GM19351 (cell line): Measurements from ENCODE around the gene MCTP1.

Experiments used
- ATAC-seq: cut with Tn5 transposase; IDR thresholded peaks from one replicate; pipeline ENCODE4 v1.9.1; 2021; ENCODE audit warnings: mild to moderate bottlenecking, moderate library complexity; ENCODE audit not compliant: unreplicated experiment

Gene MCTP1

DNA sequence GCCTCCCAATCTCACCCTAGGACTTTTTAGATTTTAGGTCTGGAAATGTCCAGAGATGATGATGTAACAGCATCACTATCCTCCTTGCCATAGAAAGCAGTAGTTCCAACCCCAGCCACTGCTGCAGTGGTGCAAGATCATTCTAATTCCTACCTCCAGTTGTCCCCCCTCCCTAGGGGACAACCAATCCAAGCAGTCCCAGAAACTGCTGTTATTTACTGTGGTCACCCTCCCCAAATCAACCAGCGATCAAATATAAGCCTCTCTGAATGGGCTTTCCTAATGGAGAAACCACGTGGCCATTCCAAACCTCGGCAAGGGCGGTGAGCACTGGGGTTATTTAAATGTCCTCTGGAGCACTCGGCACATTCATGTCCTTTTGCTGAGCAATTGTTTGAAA, 506.6 kb downstream of the MCTP1 start:
- no peak for ATAC-seq

DNA sequence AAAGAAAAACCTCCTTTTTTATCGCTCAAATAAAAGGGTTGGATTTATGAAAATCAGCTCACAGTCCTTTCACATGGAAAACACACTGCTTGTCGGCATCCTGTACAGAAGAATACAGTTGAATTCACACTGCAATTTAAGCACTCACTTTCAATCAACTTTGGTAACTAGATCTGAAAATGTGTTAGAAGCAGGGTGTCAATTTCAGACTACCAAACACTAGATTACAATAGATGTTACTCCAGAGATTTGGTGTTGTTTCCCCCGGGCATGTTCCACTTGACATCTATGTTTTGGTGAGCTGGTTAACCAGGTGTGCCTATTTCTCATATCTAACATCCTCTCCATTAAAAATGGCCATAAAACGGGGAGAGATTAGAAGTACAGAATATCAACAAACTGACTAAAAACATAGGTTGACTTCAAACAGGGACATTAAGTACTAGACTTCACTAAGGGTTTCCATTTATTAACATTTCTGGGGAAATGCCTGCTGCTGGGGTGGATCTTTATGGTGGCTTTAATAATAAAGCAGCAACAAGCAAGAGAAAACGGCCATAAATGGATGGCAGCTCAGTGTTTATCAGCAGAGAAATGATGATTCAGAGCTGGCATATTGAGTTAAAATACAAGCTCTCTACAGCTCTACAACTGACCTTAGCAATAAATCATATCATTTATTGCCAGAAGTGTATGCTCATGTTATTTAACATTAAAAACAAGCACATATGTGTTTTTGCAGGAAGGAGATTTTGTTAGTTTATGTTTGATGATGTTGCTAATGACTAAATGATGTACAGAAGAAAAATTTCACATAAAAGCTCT, 507.6 kb downstream of the MCTP1 start:
- no peak for ATAC-seq

DNA sequence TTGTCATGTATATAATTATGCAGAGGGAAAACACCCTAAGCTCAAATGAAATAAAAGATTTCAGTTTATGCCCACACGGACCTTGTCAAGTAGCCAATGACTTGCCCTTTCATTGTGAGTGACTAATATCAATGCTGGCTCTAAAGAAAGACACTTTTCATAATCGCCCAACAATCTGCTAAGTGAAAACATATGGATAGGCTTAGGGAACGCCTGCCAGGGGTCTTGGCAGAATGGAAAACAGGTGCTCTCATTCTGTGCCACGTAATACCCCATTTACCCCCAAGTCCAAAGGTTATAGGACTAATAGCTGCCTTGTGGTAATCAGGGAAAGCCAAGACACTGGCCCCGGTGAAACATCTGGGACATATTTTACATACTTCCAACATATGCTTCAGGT, 508.7 kb downstream of the MCTP1 start:
- ATAC-seq, result no peak

DNA sequence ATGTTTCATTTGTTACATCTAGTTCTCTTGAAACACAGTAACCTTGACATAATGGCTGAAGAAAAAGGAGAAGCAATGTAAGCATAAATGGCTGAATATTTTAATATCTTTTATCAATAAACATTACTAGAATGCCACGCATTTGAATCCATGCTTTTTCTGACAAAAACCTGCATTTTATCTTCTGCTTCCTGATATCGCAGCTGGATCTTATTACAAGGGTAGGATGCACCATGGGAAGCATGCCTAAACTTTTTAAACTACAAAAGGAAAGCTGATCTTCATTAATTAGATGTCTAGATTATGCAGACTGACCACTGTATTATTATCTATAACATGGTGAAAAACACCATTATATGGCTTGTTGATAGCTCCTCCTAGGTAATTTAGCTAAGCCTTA, 509.8 kb downstream of the MCTP1 start:
- ATAC-seq, result no peak

GRCh38 chr5:94771742-94772141, 513.2 kb downstream of the MCTP1 start:
- no peak for ATAC-seq

- ATAC-seq, result no peak
Observed at GRCh38 chr5:94769996-94770395, 514.9 kb downstream of the MCTP1 start.

DNA sequence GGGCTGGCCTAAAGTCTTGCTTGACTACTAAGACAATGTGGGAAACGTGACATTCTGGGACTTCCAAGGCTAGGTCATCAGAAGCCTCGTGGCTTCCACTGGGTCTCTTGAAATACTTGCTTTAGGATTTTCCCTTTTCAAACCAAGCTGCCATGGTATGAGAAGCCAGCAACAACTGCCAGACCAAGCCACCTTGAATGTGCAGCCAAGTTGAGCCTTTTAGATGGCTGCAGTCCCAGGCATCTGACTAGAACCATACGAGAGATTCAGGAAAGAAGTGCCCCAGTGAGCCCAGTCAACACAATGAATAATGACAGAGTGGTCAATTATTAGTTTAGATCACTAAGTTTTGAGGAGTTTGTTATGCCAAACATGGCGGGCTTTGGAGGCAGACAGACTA, 523.1 kb downstream of the MCTP1 start:
- no peak for ATAC-seq

GRCh38 chr5:94761055-94761454, 523.8 kb downstream of the MCTP1 start:
- no peak for ATAC-seq

- ATAC-seq, result no peak
Observed at GRCh38 chr5:94759961-94760360, 524.9 kb downstream of the MCTP1 start.

GRCh38 chr5:94759022-94759421, 525.9 kb downstream of the MCTP1 start:
- ATAC-seq, result no peak

DNA sequence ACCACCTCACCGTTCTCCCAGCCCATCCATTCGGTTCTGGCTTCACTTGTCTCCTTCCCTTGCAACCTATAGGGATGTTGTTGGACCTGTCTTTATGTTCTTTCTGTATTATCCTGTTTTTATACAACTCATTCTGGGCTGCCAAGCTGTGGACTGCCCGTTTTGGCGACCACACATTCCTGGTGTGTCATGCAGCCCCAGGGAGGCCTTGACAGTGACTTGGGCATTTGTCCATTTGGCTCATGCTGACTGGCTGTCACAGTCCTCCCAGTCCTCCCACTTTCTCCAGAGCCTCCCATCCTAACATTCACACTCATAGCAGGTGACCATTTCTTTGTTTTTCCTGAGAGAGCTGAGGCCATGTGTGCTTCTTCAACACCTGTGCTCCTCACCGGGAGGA, 530.1 kb downstream of the MCTP1 start:
- ATAC-seq, result no peak

GRCh38 chr5:94751460-94751859, 533.4 kb downstream of the MCTP1 start:
- no peak for ATAC-seq

- no peak for ATAC-seq
Observed at GRCh38 chr5:94750681-94751080, 534.2 kb downstream of the MCTP1 start.

DNA sequence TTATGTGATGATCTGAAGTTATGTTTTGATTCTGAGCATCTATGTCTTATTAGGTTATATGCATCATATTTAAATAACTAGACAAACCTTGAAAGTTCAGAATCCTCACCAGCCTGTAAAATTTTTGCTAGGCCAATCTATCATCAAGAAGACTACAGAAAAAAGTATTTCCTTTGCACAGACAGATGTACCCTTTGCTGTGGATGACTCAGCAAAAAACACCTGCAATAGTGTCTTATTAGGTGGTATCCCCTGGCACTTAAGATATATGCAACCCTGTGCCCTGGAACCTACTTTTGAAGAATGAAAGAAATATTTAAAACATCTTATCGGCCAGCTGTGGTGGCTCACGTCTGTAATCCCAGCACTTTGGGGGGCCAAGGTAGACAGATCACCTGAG, 535.9 kb downstream of the MCTP1 start:
- no peak for ATAC-seq

DNA sequence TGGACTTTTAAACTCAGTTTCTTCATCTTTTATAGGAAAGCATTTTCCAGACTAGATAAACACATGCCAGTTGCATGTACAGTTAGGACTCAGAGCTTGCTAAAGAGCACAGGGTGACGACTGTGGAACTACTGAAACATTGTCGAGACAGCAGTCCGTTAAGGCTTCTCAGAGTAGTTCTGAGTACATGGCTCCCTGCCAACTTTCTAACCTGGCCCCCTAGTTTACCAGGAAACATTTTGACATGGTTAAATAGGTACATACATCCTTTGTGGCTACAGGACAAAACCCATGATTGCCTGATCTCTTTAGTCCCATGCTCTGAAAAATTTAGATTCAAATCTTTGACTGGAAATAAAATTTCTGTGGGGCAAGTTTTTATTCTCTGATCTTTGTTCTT, 536.7 kb downstream of the MCTP1 start:
- no peak for ATAC-seq

DNA sequence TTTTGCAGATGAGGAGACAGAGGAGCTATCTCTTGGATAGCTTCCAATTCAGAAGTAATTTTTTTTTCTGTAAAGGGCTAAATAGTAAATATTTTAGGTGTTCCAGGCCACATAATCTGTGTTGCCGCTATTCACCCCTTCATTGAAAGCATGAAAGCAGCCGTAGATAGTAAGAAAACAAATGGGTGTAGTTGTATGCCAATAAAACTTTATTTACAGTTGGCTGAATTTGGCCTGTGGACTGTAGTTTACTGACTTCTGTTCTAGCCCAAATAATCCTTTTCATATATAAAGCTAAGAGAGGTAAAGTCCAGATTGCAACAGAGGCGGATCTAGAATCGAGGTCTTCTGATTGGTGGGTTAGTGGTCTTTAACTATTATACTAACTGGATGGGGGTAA, 537.5 kb downstream of the MCTP1 start:
- ATAC-seq, result no peak

DNA sequence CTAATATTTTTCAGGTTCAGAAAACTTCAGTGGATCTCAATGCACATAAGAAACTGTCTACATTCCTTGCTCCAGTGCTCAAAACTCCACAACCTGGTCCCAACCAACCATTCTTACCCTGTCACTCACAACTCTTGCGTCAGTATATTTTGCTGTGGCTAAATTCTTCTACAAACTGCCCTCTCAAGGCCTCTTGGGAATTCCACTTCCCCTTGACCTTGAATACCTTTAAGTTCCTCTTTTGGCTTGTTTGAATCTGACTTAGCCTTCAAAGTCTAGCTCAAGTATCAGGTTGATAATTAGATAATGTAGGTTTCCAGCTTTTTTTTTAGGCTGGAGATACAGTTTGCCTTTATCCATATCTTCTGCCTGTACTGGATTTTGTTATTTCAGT, 538.2 kb downstream of the MCTP1 start:
- peak; percentile 58 for ATAC-seq

GRCh38 chr5:94745786-94746730, 538.8 kb downstream of the MCTP1 start:
- peak; percentile 82 for ATAC-seq

DNA sequence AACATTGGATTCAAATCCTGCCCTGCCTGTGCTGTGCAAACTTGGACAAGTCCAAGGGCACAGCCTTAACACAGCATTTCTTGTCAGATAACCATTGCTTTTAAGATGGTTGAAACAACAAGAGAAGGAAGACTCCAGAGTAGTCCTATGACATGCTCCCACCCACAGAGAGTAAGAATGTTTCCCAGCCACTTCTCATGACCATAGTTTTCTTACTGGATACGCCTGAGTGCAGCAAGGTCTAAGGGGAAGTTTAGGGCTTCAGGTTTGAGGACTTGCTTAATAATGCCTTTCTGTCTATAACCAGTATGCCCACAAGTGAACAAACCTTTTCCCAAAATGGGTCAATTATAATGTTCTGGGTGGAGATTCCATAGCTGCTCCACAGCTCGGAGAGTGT, 540.0 kb downstream of the MCTP1 start:
- ATAC-seq, result no peak

- no peak for ATAC-seq
Observed at GRCh38 chr5:94742852-94743251, 542.0 kb downstream of the MCTP1 start.

DNA sequence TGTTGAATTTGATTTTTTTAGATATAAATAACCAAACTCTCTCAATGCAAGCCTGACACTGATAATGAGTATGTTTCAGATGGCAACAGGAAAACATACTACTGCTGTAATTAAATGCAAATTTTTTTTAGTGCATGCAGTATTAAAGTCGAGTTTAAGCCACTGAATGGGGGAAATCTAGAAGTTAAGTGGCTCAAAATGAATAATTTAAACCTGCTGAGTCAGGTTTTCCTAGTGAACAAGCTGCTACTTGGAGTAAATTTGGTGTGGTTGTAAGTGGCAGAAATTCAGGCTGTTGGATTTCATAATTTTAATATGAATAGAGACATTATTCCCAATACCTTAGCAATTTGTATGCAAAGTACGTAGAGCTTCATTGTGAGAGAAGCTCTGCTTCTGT, 544.6 kb downstream of the MCTP1 start:
- no peak for ATAC-seq

DNA sequence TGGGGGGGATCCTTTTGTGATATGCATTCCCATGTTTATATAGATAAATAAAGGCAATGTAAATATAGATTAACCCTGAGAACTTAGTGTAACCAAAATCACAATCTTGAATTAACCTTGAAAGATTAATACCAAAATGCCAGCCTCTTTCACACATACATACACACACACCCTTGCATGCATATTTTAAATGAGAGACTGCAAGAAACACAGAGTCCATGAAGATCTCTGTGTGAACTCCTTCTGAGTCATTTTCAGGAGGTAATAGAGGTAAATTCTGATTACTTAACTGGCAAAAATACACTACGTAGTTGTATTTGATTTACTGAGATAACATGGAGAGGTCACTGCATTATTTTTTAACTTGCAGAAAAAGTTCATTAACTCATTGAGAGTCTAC, 548.4 kb downstream of the MCTP1 start:
- no peak for ATAC-seq
